WTC11 (cell line): ENCODE data around the gene UTP3.

Source experiments
- CBFB ChIP-seq: sonication (generic); formaldehyde crosslinking; IDR thresholded peaks from 2 replicates; pipeline ENCODE4 v1.8.1; 2022; ENCODE audit warnings: mild to moderate bottlenecking, low read depth, missing genetic modification reagents
- CTCF ChIP-seq: fragments of 200-600 bp; IDR thresholded peaks from 2 replicates; pipeline ENCODE4 v1.8.0; 2022; ENCODE audit warnings: antibody characterized with exemption
- GABPB1 ChIP-seq: sonication (generic); formaldehyde crosslinking; IDR thresholded peaks from 2 replicates; pipeline ENCODE4 v1.8.1; 2023; ENCODE audit warnings: mild to moderate bottlenecking, missing genetic modification reagents
- USF2 ChIP-seq: sonication (generic); formaldehyde crosslinking; IDR thresholded peaks from 2 replicates; pipeline ENCODE4 v1.8.1; 2023; ENCODE audit warnings: mild to moderate bottlenecking, missing genetic modification reagents, moderate library complexity

GRCh38 chr4:70709611-70710205 is 21.4 kb downstream of the UTP3 start:
- TF ChIP-seq USF2 (CRISPR knock-in tag) (no peak), CBFB (CRISPR knock-in tag) (no peak), CTCF (no peak), GABPB1 (no peak)
